Endothelial cell of umbilical vein (primary cell): ENCODE measurements around the gene ABCD3. TPM values are rescaled to one million over a fixed set of nuclear protein-coding genes. Genes with fewer than 3 reads are reported as not detected.

Experiments used
- BruUV-seq: library from RNA; stranded (reverse); fragments of 400-500 nt; replicated peaks from 2 replicates; lab custom pipeline; 2021; lab: Mats Ljungman, UMichigan
- CTCF ChIA-PET: fragments of 300-600, 350-600 bp; sonication (Branson Sonifier 250); formaldehyde crosslinking; loops from one replicate; lab custom pipeline; 2021; ENCODE audit warnings: antibody characterized with exemption, inconsistent platforms; lab: Charles Lee
- POLR2A ChIA-PET: fragments of 300-600, 350-600 bp; sonication (Branson Sonifier 250); formaldehyde crosslinking; loops from one replicate; lab custom pipeline; 2021; ENCODE audit warnings: antibody characterized with exemption, inconsistent platforms; lab: Charles Lee
- DNase-seq: peaks from one replicate; pipeline ENCODE4 v3.0.0-alpha.2; 2011; ENCODE audit warnings: low read depth, low spot score
- FAIRE-seq: peaks from 2 replicates; lab custom pipeline; 2011; peaks lifted over from hg19 to GRCh38; lab: Jason Lieb, UNC
- H2AFZ ChIP-seq: 2 replicates; pipeline ENCODE4 v1.6.0; 2012; ENCODE audit warnings: low read depth, low read length, control low read depth, inconsistent platforms
- H3K27ac ChIP-seq: 2 replicates; pipeline ENCODE4 v1.5.1; 2011; ENCODE audit warnings: low read depth, mild to moderate bottlenecking, control low read depth, low read length, moderate library complexity; ENCODE audit not compliant: insufficient read depth
- H3K27me3 ChIP-seq, 2 experiments: 2 replicates each; pipeline versions ENCODE4 v1.6.0 to v1.6.1; 2011; ENCODE audit warnings: low read length in 2 of 2, mixed read lengths in 1 of 2; ENCODE audit not compliant: control insufficient read depth in 2 of 2, insufficient read depth in 2 of 2
- H3K36me3 ChIP-seq, 2 experiments: 2 replicates in 1 of 2; 3 replicates in 1 of 2; pipeline ENCODE4 v1.5.1; 2011; ENCODE audit warnings: low read length in 2 of 2, mild to moderate bottlenecking in 1 of 2, moderate library complexity in 1 of 2; ENCODE audit not compliant: control insufficient read depth in 2 of 2, insufficient read depth in 2 of 2; ENCODE audit errors: extremely low read depth in 1 of 2
- H3K4me1 ChIP-seq: 3 replicates; pipeline ENCODE4 v1.5.1; 2011; ENCODE audit warnings: mild to moderate bottlenecking, low read length; ENCODE audit not compliant: control insufficient read depth, insufficient read depth; ENCODE audit errors: extremely low read depth
- H3K4me2 ChIP-seq: 2 replicates; pipeline ENCODE4 v1.6.1; 2011; ENCODE audit warnings: low read length, control low read depth, mixed read lengths; ENCODE audit not compliant: insufficient read depth
- H3K4me3 ChIP-seq, 3 experiments: fragments of 200-600 bp in 1 of 3; sonication (generic), shearing (Covaris generic) in 1 of 3; replicated peaks in 1 of 3; 2 replicates each; pipeline ENCODE4 v1.5.1; 2011 to 2016; ENCODE audit warnings: control low read depth in 3 of 3, low read length in 3 of 3, mild to moderate bottlenecking in 2 of 3, inconsistent platforms in 1 of 3, low read depth in 1 of 3, moderate library complexity in 1 of 3; ENCODE audit not compliant: insufficient read depth in 1 of 3
- H3K79me2 ChIP-seq: 2 replicates; pipeline ENCODE4 v1.6.0; 2012; ENCODE audit warnings: low read length, inconsistent platforms; ENCODE audit not compliant: control insufficient read depth, insufficient read depth
- H3K9ac ChIP-seq: replicated peaks from 2 replicates; pipeline ENCODE3; 2011; ENCODE audit warnings: low read length, control low read depth; ENCODE audit not compliant: insufficient read depth; ENCODE audit errors: extremely low read depth
- H3K9me1 ChIP-seq: replicated peaks from 3 replicates; pipeline ENCODE4 v1.6.0; 2011; ENCODE audit warnings: mild to moderate bottlenecking, low read length; ENCODE audit not compliant: control insufficient read depth, insufficient read depth; ENCODE audit errors: extremely low read depth
- H3K9me3 ChIP-seq: replicated peaks from 2 replicates; pipeline ENCODE4 v1.5.1; 2012; ENCODE audit warnings: low read length, inconsistent platforms; ENCODE audit not compliant: control insufficient read depth, insufficient read depth
- H4K20me1 ChIP-seq: replicated peaks from 2 replicates; pipeline ENCODE3; 2011; ENCODE audit warnings: mild to moderate bottlenecking, low read length; ENCODE audit not compliant: control insufficient read depth, insufficient read depth; ENCODE audit errors: extremely low read depth
- CTCF ChIP-seq, 2 donors: IDR thresholded peaks; 1 replicate in 1 of 2; 2 replicates in 1 of 2; pipeline ENCODE4 v1.5.1; 2011; ENCODE audit warnings: low read length in 2 of 2, mild to moderate bottlenecking in 2 of 2, moderate library complexity in 2 of 2, control low read depth in 1 of 2, inconsistent platforms in 1 of 2, low read depth in 1 of 2; ENCODE audit not compliant: insufficient read depth in 1 of 2; ENCODE audit errors: extremely low read depth in 1 of 2
- EZH2 ChIP-seq: IDR thresholded peaks from 2 replicates; pipeline ENCODE4 v1.6.1; 2012; ENCODE audit warnings: borderline replicate concordance, low read depth, mild to moderate bottlenecking, moderate library complexity, low read length, inconsistent platforms; ENCODE audit not compliant: severe bottlenecking
- FOS ChIP-seq: IDR thresholded peaks from 2 replicates; pipeline ENCODE4 v1.6.1; 2011; ENCODE audit warnings: mild to moderate bottlenecking, low read length, moderate library complexity, borderline replicate concordance; ENCODE audit not compliant: insufficient read depth
- GATA2 ChIP-seq: IDR thresholded peaks from 2 replicates; pipeline ENCODE4 v1.7.0; 2011; ENCODE audit warnings: low read depth, mild to moderate bottlenecking, moderate library complexity, mixed read lengths, low read length; ENCODE audit not compliant: insufficient read length, insufficient read depth
- JUN ChIP-seq: IDR thresholded peaks from 2 replicates; pipeline ENCODE4 v1.6.1; 2011; ENCODE audit warnings: borderline replicate concordance, low read depth; ENCODE audit not compliant: insufficient read length, insufficient read depth
- MAX ChIP-seq: IDR thresholded peaks from 2 replicates; pipeline ENCODE4 v1.6.1; 2011; ENCODE audit not compliant: insufficient read depth, insufficient read length
- MYC ChIP-seq: IDR thresholded peaks from one replicate; pipeline ENCODE4 v1.6.1; 2011; ENCODE audit warnings: mild to moderate bottlenecking, low read depth, low read length
- POLR2A ChIP-seq: IDR thresholded peaks from 2 replicates; pipeline ENCODE4 v1.6.1; 2012; ENCODE audit warnings: low read depth, mild to moderate bottlenecking, control low read depth, low read length
- POLR2AphosphoS5 ChIP-seq: IDR thresholded peaks from 2 replicates; pipeline ENCODE4 v1.6.1; 2012; ENCODE audit warnings: low read depth, mild to moderate bottlenecking, control low read depth, low read length, moderate library complexity; ENCODE audit not compliant: insufficient read depth
- dilution Hi-C: fragments of 300-500 bp; cut with MboI; formaldehyde crosslinking; loops from one replicate; pipeline ENCODE4 v1.15.0; 2019; ENCODE audit warnings: low sequenced_read_pairs; ENCODE audit not compliant: extremely low pct_ligation_motif_present
- intact Hi-C: fragments of 100-400 bp; cut with micrococcal nuclease; formaldehyde crosslinking; loops from one replicate; pipeline ENCODE4 v1.10.0; 2022
- polyA plus RNA-seq, 4 experiments: library from polyadenylated mRNA; depleted of rRNA in 3 of 4; stranded (reverse) in 3 of 4; unstranded in 1 of 4; fragments of >200 nt; gene quantifications; 2 replicates each; pipeline versions ENCODE4 v1.2.1 to v1.2.3, GENCODE V29; 2011 to 2012; ENCODE audit warnings: missing spikeins in 1 of 4
- total RNA-seq: library from RNA; stranded (reverse); gene quantifications from 2 replicates; pipeline ENCODE4 v1.2.3, GENCODE V29; 2021

ABCD3 gene
- total and polyA plus RNA-seq, 2 donors (not counting 3 experiments of a cell fraction or from before 2014, with no cell fraction given), result 6.3 to 31.6 TPM

GRCh38 chr1:94553323-94553730 is 135.1 kb downstream of the ABCD3 start:
- no peak overlapping the region for H3K4me2 ChIP-seq
- no peaks in the 10 kb centered on the region for H3K79me2 ChIP-seq
- dilution Hi-C loops (no loop called here), intact Hi-C loops (no loop called here)
- ChIA-PET CTCF (no interaction called here), POLR2A (no interaction called here)
- no peaks in the 10 kb centered on the region for H3K9me1 ChIP-seq
- H3K4me1 ChIP-seq, result no peaks in the 10 kb centered on the region
- FAIRE-seq (no peak), DNase-seq (no peak)
- no peaks in the 10 kb centered on the region for H3K36me3 ChIP-seq
- peaks cover 0 to 1% of the 10 kb centered on the region in 2 experiments for H3K27me3 ChIP-seq
- H3K4me3 ChIP-seq, result no peak overlapping the region
- no peak overlapping the region for H3K27ac ChIP-seq
- BruUV-seq, result no TSS peak
- H2AFZ ChIP-seq, result no peak overlapping the region
- H3K9ac ChIP-seq, result no peak overlapping the region
- H4K20me1 ChIP-seq, result no peaks in the 10 kb centered on the region
- H3K9me3 ChIP-seq, result no peaks in the 10 kb centered on the region
- no peak for TF ChIP-seq GATA2
- TF ChIP-seq FOS, result no peak
- TF ChIP-seq POLR2A, result no peak
- no peak for TF ChIP-seq EZH2
- no peak for TF ChIP-seq JUN
- TF ChIP-seq MAX, result no peak
- no peak for TF ChIP-seq POLR2AphosphoS5

GRCh38 chr1:94553931-94554330 is 135.7 kb downstream of the ABCD3 start:
- Histone ChIP-seq H3K79me2 (no peaks in the 10 kb centered on the region), H3K4me2 (no peak overlapping the region), H3K9ac (no peak overlapping the region), H4K20me1 (no peaks in the 10 kb centered on the region), H3K27ac (no peak overlapping the region), H3K9me3 (no peaks in the 10 kb centered on the region), H3K4me1 (no peaks in the 10 kb centered on the region), H3K27me3 (peaks cover 0 to 1% of the 10 kb centered on the region in 2 experiments), H3K4me3 (no peak overlapping the region), H3K9me1 (no peaks in the 10 kb centered on the region), H3K36me3 (no peaks in the 10 kb centered on the region), H2AFZ (no peak overlapping the region)
- BruUV-seq, result no TSS peak
- no peak for TF ChIP-seq FOS
- TF ChIP-seq CTCF (IDR thresholded peaks at IDR 0.05; ENCODE audit: extremely low read depth in 1 of 2, insufficient read depth in 1 of 2, low read depth in 1 of 2, low read length in 2 of 2), result no peak
- no peak for TF ChIP-seq JUN
- TF ChIP-seq GATA2, result no peak
- no peak for TF ChIP-seq POLR2AphosphoS5
- no peak for TF ChIP-seq EZH2
- no peak for TF ChIP-seq POLR2A
- TF ChIP-seq MAX, result no peak
- TF ChIP-seq MYC, result no peak
- intact Hi-C loops, result no loop called here
- ChIA-PET POLR2A (no interaction called here), CTCF (no interaction called here)
- dilution Hi-C loops, result no loop called here
- FAIRE-seq (no peak), DNase-seq (no peak)
